Measurements from ENCODE around the gene C17orf78.
"Not testable (repeated sequence)": the region's sequence is repeated elsewhere in the genome, so short reads cannot be mapped to it uniquely, and the experiment has no call there.

Gene C17orf78

GRCh38 chr17:37388266-37388665, 12.5 kb downstream of the C17orf78 start:
- no peak for DNase-seq

GRCh38 chr17:37389160-37389559, 13.4 kb downstream of the C17orf78 start:
- no peak for DNase-seq

GRCh38 chr17:37391146-37391545, 15.4 kb downstream of the C17orf78 start:
- DNase-seq: no peak

DNA sequence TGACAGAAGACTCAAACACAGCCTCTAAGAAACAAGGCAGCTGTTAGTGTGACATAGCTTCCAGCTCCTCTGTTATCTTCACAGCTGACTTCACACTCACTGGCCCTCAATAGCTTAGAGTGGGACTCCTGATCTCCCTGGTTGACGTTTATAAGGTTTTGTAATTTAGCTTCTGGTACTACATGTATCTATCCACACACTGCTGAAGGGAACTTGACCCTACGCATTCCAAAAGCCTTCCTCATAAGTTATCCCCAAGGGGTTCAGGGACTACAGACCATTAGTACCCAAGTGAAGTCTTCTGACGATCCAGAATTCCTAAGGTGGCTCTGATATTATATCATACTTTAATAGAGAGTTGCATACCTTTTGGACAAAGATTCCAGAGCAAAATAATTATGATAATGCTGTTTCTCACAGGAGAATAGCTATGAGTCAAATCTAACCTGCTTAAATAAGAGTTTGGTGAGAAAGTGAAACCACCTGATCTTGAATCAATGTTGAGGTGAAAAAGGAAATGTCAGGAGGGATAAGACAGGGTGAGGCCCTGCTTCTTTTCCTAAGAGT, 16.3 kb downstream of the C17orf78 start:
- peak in 1 of 2 experiments; percentile 15 for DNase-seq

- no peak for DNase-seq
Measured at GRCh38 chr17:37393352-37393751, 17.6 kb downstream of the C17orf78 start.

DNA sequence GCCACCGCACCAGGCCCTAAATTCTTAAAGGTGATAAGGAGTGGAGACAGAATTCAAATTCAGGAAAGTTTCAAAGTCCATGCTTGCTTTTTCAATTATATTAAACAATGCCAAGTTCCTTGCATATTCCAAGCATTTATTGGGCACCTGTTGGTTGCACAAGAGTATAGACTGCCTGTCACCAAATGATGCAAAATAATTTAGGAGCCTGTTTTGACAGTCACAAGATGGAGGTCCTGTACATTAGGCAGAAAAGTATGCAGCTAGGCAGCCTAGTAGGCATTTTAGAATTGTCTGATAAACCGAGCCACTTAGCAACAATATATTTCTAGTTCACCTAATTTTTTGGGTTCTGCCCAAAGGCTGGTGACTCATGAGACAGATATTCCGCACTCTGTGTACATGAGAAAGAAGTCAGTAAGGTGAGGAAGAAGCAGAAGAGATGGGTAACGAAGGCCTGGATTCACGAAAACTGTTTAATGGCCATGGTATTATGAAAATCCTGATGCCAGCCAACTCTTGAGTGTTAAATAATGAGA, 23.5 kb downstream of the C17orf78 start:
- DNase-seq: no peak

DNA sequence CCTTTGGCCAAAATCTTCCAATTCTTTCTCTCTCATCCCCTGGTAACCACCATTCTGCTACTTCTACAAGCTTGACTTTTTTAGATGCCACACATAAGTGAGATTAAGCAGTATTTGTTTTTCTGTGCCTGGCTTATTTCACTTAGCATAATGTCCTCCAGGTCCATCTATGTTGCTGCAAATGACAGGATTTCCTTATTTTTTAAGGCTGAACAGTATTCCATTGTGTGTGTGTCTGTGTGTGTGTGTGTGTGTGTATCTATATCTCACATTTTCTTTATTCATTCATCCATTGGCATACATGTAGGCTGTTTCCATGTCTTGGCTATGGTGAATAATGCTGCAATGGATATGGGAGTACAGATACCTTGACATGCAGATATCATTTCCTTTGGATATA, 24.7 kb downstream of the C17orf78 start:
- no peak for DNase-seq

GRCh38 chr17:37405522-37405921, 29.7 kb downstream of the C17orf78 start:
- DNase-seq: not testable (repeated sequence)

DNA sequence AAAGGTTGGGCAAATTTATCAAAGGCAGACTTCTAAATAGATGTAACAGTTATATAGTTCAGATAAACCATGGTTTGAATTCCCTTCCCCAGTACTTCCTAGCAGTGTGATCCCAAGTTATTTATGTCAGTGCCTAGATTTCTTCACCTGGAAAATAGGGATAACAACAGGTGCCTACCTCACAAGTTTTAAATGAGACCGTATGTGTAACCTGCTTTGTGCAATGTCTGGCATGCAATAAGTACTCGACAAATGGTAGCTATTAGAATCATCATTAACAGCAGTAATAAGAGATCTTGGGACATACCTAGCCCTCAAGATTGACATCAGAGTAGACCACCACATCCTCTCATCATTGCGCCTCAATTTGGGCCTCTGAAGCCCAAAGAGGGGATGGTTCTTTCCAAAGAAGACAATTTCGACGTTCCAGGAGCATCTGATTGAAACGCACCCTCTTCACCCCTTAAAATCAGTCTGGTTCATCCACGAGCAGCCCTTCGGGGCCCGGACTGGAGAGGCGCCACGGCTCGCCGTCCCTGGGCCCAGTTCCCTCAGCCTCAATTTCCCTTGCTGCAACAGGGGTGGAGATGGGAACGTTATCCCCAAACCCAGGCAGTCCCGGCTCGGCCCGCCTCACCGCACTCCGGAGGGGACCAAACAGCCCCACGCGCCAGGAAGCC, 30.3 kb downstream of the C17orf78 start:
- DNase-seq: no peak

GRCh38 chr17:37406635-37407461, 31.1 kb downstream of the C17orf78 start, which contains the start of the genes ACACA and TADA2A:
ACACA (minus strand) TSS chr17:37406836; CDS start chr17:37406299, 537 bp downstream.
TADA2A (plus strand) TSS chr17:37406886; CDS start chr17:37411366, 4,480 bp downstream.
- peak; percentile 53 to 77 for DNase-seq

DNA sequence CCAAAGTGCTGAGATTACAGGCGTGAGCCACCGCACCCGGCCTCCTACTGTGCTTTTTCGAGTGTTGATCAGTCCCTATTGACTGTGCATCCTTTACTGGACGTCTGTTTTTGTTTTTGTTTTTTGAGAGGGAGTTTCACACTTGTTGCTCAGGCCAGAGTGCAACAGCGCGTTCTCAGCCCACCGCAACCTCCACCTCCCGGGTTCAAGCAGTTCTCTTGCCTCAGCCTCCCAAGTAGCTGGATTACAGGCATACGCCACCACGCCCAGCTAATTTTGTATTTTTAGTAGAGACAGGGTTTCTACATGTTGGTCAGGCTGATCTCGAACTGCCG, 32.3 kb downstream of the C17orf78 start:
- DNase-seq: not testable (repeated sequence)

GRCh38 chr17:37410357-37410756, 34.6 kb downstream of the C17orf78 start:
- no peak for DNase-seq

- peak in 1 of 2 experiments; percentile 15 for DNase-seq
Measured at GRCh38 chr17:37413875-37414519, 38.2 kb downstream of the C17orf78 start.

DNA sequence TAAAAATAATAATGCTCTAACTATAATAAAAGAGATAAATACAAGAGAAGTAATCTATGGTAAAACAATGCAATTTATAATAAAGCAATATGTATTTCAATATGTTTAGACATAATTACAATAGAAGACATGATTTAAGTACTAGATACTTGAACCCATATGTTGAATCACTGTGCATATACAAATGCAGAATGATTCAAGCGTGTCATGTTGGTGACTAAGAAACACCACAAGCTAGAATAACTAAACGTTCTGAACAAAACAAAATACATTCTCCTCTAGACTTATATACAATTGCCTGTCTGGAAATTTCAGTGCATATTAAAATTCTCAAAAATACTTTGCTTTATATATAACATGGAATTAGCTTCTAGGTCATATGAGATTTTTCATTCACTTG, 42.1 kb downstream of the C17orf78 start:
- DNase-seq: no peak

GRCh38 chr17:37422971-37423625, 47.3 kb downstream of the C17orf78 start:
- no peak for DNase-seq

DNA sequence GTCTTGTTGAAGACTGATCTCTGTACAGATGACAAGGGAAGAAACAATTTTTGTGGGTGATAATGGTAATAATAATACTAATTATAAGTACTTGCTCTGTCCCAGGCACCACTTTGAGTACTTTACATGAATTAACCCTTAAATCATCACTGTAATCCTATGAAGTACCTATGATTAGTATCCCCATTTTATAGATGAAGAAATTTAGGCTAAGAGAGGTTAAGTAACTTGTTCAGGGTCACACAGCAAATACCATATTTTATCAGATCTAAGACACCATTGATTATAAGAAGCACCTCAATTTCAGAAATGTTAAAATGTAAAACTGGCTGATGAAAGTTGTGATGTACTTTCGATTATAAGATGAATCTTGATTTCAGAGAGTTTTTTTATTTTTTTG, 49.5 kb downstream of the C17orf78 start:
- no peak for DNase-seq

GRCh38 chr17:37429039-37429438, 53.3 kb downstream of the C17orf78 start:
- no peak for DNase-seq

DNA sequence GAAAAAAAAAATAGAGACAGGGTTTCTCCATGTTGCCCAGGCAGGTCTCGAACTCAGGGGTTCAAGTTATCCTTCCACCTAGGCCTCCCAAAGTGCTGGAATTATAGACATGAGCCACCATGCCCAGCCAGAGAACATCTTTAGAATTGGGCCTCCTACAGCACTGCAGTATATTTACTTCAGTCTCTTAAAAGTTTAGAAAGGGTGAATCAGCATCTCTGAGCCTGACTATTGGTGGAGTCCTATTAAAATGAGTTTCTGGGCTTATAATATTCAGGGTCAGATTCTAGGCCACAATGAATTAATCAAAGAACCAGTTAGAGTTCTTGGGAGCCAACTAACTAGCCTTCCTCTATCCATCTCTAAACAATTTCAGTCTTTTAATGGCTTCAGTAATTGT, 53.7 kb downstream of the C17orf78 start:
- no peak for DNase-seq

- no peak for DNase-seq
Measured at GRCh38 chr17:37430051-37430627, 54.4 kb downstream of the C17orf78 start.

DNA sequence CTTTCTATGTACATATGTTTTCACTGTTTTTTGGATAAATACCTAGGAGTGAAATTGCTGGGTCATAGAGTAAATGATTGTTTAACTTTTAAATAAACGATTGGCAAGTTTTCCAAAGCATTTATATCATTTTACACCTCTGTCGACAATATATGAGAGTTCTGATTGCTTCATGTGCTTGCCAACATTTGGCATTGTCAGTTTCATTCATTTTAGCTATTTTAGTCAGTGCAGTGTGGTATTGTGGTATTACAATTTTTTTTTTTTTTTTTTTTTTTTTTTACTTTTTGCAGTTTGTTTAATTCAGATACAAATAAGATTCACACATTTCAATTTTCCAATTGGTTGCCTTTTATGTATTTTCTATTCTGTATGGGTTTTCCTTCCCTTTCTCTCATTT, 56.9 kb downstream of the C17orf78 start:
- DNase-seq: no peak

DNA sequence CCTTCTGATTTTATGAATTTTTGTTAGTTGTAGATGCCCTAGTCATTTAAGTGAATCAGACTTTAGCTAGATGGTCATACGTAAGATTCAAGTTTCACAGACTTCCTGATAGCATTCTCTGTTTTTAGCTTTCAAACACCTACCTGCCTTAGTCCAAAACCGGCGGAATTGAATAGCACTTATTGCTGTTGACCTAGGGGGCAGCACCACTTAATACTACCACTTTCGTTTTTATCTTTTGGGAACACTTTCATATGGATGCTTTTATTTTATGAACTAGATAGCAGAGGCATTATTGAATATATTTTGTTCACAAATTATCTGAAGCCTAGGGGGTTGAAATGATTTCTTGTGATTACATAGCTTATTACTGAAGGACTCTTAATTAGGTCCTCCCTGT, 62.4 kb downstream of the C17orf78 start:
- DNase-seq: no peak

GRCh38 chr17:37440424-37440823, 64.6 kb downstream of the C17orf78 start:
- DNase-seq: no peak

All from SW 1271 (cell line).